Cerebellar cortex (tissue), 1 donor: ENCODE results near the gene FNIP2.
"Not testable (repeated sequence)": the region's sequence is repeated elsewhere in the genome, so short reads cannot be mapped to it uniquely, and the experiment has no call there.

ENCODE experiments used
- DNase-seq: peaks from one replicate; pipeline ENCODE4 v3.0.0-alpha.2; 2015; ENCODE audit warnings: low spot score

FNIP2 gene

DNA sequence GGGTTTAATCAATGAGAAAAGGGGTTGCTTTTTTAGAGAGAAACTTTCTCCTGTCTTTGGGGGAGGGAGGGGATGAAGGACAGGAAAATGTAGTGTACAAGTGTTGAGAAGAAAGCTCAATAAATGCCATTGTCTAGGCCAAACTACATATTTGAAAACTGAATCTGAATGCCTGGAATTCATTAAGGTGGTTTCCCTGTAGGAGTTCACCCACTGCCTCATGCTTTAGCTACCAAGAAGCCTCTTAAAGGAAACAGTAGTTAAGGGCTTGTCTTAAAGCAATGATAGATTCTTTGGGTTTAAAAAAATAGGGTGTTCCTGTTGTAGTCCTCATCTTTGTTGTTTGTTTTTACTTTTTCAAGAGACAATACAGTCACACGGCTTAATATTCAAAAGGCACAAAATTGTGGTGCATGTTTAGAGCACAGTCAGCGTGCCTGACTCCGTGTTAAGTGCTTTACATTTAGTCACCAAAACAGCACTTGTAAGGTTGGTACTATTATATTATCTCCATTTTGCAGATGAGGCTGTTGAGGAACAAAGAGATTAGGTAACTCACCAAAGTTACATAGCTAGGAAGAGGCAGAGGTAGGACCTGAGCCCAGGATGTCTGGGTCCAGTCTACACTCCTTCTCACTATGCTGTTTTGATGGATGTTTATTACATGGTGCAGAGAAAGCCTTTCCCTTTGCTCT is 46.0 kb downstream of the FNIP2 start:
- DNase-seq = no peak

DNA sequence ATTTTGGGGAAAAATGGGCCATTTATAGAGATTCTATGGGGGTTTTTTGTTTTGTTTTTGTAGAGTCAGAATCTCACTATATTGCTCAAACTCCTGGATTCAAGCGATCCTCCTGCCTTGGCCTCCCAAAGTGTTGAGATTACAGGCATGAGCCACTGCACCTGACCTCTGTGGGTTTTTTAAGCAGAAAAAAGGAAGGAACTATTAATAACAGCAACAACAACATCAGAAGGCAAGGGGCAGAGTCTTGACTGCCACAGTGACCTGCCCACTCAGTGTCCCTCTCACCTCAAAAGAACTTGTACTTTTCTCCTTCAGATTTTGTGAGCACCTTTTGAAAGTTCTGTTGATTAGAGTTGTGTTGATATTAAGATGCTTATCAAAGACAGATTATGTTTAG is 48.1 kb downstream of the FNIP2 start:
- DNase-seq = no peak

DNA sequence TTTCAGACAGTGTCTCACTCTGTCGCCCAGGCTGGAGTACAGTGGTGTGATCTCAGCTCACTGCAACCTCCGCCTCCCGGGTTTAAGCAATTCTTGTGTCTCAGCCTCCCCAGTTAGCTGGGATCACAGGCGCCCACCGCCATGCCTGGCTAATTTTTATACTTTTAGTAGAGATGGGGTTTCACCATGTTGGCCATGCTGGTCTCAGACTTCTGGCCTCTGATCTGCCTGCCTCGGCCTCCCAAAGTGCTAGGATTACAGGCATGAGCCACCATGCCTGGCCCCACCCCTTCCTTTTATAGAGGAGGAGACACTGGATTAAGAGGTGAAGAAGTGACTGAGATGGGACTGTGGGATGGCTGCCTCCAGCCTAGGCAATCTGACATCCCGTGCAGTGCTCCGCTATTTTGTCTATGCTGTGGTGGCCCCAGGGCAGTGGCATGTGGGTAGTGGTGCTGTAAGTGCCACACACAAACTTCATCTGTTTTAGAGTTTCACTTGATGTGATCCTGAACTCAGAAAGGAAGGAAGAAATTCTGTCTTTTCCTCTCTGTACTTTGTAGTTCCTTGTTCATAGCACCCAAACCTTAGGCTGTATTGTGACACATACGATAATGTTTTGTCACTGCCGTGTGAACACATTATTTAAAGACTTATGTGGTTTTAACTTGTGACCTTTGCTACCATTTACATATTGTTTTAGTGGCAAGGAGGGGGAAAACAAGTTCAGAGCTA is 48.9 kb downstream of the FNIP2 start:
- DNase-seq = no peak

DNA sequence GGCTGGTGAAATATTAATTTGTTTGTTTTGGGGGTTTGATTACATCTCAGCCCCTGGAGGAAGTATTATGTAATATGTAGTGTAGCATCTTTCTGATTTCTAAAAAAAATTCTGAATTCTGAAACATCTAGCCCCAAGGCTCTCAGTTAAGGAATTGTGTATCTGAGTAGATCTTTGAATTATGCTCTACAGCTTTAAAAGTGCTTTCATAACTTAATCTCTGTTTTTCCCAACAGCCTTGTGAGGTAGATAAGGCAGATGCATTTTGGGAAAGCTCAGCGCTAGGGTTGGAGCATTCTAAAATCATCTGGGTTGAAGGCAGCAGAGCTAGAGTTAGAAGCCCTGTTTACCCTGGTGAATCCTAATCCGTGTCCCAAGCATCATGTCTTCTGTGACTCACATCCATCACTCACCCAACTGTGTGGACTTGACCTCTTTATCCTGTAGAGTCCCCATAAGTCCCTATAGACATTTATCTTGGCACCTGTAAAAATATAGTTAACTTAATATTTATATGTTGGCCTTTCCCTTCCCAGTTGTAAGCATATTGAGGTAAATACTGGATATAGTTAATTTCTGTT is 49.8 kb downstream of the FNIP2 start:
- no peak for DNase-seq

DNA sequence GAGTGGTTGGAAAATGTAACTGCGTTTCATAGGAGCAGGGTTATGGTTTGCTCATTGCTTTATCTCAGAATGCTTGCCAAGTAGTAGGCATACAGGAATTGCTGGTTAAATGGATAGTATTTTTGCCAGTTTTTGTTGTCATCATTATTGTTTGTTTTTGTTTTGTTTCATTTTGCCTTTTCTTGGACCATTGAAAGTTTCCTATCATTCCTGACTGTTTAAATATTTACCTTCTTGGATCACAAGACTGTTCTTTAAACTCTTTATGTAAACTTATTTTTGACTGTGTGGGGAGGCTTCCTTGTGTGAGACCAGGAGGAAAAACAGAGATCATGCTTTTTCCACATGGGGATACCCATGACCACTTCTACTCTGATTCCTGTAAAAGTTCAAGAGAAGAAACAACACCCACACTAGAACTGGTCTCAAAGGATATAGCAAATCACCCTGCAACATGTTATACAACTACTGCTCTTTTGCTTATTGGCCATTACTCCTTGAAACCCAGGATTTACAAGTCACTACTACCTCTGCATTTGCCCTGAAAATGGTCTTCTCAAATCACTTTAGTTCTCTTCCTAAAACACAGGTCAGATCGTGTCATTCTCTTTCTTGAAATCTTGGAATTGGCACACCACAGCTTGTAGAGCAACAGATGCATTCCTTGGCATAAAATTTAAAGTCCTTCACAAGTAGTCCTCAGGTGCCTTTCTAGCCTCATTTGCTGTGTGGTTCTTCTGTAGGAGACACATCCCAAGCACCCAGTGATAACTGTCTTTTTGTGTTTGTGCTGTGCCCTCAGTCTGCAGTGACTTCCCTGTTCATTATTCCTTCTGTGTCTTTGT is 51.3 kb downstream of the FNIP2 start:
- DNase-seq = no peak

DNA sequence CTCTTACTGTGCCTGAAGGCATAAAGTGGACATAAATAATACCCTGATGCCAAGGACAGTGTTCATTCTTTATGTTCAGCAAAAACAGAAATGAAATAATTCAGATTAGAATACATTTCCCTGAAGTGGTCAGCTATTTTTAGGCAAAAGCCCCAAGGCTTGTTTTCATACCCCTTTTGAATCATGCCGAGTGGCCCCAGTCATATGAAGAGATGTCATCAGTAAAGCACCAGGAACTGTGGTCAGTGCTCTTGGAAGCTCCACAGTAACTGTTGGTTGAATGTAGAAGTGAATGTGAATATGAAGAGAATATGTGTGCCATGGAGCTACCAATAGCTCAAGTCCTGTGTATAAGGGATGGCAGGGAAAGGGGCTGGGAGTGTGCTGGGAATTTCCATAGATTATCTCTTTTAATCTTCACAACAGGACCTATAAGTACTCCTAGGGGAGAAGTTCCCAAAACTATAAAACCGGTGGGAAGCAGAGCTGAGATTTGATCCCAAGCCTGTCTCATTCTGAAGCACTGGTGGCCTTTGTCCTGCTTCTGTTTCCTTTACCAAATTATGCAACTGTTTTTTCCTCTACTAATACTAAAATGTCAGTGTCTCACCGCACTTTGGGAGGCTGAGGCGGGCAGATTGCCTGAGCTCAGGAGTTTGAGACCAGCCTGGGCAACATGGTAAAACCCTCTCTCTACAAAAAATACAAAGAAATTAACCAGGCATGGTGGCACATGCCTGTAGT is 52.6 kb downstream of the FNIP2 start:
- DNase-seq = no peak

DNA sequence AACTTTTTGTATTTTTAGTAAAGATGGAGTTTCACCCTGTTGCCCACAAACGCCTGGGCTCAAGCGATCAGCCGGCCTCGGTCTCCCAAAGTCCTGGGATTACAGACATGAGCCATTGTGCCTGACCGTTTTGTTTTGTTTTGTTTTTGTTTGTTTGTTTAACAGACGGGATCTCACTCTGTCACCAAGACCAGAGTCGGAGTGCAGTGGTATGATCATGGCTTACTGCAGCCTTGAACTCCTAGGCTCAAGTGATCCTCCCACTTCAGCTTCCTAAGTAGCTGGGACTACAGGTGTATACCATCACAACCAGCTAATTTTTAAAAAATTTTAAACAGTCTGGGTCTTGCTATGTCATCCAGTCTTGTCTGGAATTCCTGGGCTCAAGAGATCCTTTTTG is 53.5 kb downstream of the FNIP2 start:
- no peak for DNase-seq

DNA sequence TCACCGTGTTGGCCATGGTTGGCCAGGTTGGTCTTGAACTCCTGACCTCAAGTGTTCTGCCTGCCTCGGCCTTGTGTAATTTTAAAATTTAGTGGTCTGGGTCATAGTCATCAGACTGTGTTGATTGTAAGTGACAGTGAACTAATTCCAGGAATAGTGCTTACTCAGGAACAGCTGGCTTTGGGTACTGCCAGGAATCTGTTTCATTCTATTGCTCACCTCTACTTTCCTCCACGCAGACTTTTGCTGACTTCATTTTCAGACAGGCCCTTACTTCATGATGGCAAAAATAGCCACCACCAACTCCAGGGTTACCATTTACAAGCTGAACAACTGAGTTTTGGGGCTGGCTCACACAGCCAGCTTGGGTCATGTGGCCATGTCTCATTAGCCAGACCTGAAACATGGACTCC is 54.6 kb downstream of the FNIP2 start:
- DNase-seq = no peak

DNA sequence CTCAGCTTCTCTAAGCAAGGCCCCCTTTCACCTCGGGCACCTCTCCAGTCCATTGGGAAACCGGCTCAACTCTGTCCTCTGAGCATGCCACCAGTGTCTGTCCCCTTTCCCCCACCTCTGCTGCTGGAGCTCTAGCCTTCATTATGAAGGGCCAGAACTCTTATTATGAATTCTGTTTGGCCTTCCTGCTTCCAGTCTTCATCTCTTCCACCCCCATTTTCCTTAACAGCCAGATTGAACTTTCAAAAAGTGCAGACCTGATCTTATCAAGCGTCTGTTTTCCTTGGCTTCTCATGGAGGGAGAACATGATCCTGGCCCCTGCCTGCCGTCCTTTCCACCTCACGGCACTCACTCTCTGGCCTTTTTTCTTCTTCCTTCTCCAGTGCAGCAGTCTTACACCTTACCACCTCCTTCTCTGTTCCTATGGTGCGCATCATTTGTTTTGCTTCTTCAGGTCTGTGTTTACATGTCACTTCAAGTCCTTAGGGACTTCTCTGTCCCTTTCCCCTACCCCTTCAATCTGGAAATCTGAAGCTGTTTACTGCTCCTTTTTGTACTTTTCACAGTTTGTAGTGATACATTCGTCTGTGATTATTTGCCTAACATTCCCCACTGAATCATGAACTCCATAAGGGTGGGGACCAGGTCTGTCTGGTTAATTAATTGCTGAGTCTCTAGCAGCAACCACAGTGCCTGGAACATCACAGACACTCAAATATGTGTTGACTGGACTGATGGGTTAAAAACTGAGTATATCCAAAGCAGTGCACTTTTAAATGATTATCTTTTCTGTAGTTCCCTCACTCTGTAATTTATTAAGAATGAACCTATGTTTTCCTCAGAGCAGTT is 55.8 kb downstream of the FNIP2 start:
- no peak for DNase-seq

DNA sequence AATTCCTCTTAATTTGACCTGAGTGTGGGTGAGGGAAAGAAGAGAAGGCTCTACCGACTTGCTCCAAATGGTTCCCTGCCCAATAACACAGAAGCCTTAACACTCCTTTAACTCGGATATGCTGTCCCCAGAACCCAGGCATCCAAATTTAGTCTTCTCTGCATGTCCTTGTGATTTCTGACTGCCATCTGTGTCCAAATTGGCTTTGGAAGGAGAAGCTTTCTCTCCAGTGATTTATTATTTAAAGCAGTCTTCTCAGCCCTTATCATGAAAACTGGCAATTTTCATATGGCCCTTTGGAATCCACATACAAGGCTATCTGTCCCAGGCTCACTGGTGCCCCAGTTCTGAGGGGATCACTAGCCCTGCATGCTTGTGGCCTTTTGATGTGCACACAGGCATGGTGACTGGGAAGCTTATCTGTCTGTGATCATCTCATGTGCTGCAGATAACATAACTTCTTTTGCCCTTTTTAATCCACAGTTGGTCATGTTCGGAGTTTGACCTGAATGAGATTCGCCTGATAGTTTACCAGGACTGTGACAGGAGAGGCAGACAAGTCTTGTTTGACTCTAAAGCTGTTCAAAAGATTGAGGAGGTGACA is 56.7 kb downstream of the FNIP2 start:
- DNase-seq = peak; percentile 59

DNA sequence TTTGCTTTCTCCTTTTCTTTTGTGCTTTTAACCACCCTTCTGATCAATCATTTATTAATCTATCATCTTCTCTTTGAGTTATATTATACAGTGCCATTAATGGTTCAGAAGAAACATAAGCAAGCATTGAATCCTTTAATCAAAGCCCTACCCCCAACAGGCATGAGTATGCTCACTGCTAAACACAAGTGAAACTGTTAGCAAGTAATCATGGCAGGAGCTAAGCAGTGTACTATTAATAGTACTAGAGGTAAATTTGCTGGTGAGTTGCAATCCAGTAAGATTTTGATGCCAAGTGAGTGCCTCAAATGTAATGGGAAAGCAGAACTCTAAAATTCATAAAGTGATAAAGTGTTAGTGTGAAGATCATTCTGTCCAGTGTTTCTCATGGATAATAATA is 57.2 kb downstream of the FNIP2 start:
- DNase-seq = no peak

DNA sequence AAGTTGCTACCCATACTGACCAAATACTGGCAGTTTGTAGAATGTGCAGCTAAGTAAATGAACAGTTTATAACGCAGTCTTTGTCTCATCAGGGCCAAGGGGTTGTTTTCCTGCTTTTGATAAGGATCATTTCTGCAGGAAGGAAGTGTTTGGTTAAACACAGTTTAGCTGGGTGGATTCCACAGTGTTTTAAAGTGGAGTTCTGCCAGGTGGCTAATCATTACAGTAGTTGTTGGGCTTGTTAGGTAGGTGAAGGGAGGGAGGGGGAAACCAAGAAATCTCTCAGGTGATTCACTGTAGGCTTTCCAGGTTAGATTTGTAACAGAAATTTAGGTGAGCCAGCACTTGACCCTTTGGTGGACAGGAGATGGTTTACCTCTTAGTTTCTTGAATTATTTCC is 58.1 kb downstream of the FNIP2 start:
- DNase-seq = no peak

DNA sequence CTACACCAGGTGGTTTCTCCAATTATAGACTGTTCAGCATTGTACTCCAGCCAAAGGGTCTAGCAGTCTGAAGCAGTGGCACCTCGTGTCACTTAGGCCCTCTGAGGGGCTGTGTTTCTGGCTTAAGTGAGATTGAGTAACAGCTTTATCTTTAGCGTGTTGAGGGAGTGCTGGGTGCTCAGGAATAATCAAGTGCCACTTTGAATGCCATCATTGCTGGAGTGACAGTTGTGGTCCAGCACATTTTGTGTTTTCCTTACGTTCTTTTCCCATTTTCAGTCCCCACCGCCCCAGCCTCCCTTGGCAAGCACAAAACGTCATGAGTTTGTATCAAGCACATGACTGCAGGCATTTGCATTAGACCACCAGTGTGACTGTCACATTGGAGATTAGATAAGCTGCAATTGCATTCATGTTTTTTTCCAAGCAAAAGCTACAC is 58.7 kb downstream of the FNIP2 start:
- no peak for DNase-seq

DNA sequence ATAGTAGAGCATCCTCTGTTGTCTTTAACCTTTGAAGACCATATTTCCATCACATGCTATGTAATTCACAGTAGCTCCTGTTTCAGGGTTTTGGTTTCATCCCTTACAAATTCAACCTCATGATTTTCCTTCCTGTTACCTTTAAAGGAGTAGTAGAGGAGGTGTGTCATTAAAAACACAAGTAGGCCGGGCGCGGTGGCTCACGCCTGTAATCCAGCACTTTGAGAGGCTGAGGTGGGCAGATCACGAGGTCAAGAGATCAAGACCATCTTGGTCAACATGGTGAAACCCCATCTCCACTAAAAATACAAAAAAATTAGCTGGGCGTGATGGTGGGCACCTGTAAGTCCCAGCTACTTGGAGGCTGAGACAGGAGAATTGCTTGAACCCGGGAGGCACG is 59.3 kb downstream of the FNIP2 start:
- DNase-seq = not testable (repeated sequence)

DNA sequence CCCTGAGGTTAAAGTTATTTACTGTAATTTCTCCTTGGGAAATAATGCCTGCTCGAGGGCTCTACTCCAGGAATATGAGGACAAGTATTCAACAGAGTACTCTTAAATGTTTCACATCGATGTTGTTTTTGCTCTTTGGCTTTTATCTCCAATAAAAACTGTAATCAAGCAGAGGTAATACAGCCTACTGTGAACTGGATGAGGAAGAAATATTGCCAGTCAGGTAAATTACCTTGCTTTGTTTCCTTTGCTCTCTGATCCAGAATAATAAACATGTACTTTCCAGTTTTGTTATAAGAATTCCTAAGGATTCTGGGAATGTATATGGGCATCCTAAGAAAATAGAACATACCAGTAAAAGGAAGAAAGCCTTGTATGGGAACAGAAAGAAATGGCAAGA is 60.4 kb downstream of the FNIP2 start:
- DNase-seq = no peak

DNA sequence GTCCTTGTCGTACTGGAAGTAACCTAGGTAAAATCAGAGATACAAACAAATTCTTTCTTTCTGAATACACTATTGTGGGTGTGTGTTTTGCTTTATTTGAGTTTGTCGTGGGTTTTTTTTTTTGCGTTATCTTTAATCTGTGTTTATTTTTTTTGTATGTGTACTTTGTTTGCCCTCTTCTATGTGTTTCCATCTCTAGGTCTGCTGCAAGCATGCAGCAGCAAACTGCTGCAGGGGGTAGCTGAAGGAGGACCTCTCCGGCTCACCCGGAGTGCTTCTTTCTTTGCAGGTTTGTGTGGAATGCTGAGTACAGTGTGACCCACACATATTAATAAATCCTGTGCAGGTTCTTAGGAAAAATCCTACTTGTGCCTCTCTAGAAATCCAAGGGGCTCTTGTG is 64.8 kb downstream of the FNIP2 start:
- no peak for DNase-seq

DNA sequence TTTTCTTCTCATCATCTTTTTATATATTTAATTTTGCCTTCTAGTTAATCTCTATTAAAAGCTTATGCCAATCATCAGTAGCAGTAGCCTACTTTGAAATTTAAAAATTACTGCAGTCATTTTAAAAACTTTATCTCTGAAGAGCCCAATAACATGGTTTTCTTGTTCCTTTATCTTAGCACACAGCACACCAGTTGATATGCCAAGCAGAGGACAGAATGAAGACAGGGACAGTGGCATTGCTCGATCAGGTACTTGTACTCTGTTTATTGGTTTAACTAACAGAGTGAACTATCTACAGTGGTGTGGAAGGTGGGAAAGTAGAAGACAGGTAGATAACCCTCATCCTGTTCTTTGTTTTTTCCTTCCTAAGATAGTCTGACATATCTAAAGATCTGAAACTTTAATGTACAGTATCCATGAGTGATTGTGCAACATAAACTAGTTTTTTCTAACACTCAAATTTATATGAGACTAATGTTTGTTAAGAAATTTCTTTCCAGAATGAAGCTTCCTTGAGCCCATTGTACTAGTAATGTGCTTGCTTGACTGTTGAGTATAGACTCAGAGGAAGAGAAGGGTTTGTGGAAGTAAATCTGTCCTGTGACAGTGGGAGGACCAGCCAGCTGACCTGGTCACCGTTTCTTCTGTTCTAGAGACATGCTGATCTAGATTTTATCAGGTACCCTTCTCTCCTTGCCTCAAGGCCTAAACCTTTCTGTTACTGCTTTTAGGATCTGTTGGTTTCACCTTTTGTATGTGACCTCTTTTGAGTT is 66.6 kb downstream of the FNIP2 start:
- DNase-seq = no peak

DNA sequence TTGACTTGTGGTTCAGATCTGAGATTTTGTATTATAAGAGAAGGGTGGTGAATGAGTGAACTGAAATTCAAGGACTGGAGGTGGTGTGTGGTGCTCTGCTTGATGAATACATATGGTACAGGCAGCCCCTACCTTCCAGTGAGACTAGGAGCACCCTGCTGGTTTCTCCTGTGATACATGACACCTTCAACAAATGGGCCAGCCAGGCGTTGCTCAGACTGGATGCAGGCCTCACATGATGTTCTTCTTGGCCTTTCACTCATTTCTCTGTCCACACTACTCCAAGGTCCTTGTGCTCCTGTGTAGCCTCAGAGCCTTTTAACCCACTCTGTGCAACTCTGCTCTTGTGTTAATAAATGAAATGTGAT is 67.2 kb downstream of the FNIP2 start:
- DNase-seq = no peak

DNA sequence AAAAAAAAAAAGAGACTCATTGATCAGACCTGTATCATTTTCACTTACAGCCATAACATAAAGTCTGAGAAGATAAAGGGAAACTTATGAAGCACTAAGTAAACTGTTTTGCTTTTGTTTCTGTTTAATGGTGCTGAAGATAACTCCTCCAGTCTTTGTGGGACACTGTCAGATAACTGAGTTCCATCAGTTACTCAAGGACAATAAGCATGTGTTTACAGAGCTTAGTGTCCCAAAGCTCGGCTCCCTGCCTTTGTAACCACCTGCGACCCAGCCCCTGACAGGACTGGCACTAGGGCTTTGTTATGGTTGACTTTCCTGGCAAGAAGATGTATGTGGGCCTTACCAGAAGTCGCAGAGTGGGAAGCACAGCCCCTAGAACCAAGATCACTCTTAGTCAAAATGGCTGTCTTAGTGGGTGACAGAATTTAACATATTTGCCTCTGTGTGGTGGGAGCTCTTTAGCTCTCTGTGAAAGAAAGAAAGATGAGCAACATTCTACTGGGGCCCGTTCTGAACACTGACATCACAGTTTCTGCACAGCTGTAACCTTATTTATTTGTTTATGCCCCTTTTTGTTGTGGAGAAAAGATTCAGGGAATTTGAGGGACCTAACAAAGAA is 68.1 kb downstream of the FNIP2 start:
- DNase-seq = no peak
